Trophoblast cell (in vitro differentiated cells and primary cell): Measurements from ENCODE around the gene CENPF.

ENCODE experiments used
- DNase-seq, 2 donors: peaks; one replicate each; pipeline ENCODE4 v3.0.0-alpha.2; 2016
- H2AFZ ChIP-seq: 2 replicates; pipeline ENCODE4 v1.6.1; 2013; ENCODE audit warnings: low read length, moderate library complexity, mild to moderate bottlenecking; ENCODE audit not compliant: insufficient read depth, poor library complexity
- H2AK5ac ChIP-seq: 2 replicates; pipeline ENCODE4 v1.6.1; 2013; ENCODE audit warnings: mild to moderate bottlenecking, low read length
- H2BK120ac ChIP-seq: 2 replicates; pipeline ENCODE4 v1.6.1; 2013; ENCODE audit warnings: low read length, mild to moderate bottlenecking, moderate library complexity; ENCODE audit not compliant: insufficient read depth, poor library complexity
- H2BK12ac ChIP-seq: 2 replicates; pipeline ENCODE4 v1.6.1; 2013; ENCODE audit warnings: mild to moderate bottlenecking, low read length, moderate library complexity
- H2BK5ac ChIP-seq: 2 replicates; pipeline ENCODE4 v1.6.1; 2013; ENCODE audit warnings: low read length, low read depth, moderate library complexity, mild to moderate bottlenecking; ENCODE audit not compliant: poor library complexity
- H3K14ac ChIP-seq: 2 replicates; pipeline ENCODE4 v1.6.1; 2013; ENCODE audit warnings: mild to moderate bottlenecking, low read length
- H3K18ac ChIP-seq: 2 replicates; pipeline ENCODE4 v1.6.1; 2013; ENCODE audit warnings: mild to moderate bottlenecking, low read length
- H3K23ac ChIP-seq: 2 replicates; pipeline ENCODE4 v1.6.1; 2013; ENCODE audit warnings: low read length
- H3K27ac ChIP-seq: 2 replicates; pipeline ENCODE4 v1.5.1; 2013; ENCODE audit warnings: low read depth, mild to moderate bottlenecking, inconsistent platforms, low read length, moderate library complexity
- H3K27me3 ChIP-seq: 2 replicates; pipeline ENCODE4 v1.6.1; 2013; ENCODE audit warnings: inconsistent platforms, mild to moderate bottlenecking, low read length, moderate library complexity; ENCODE audit not compliant: insufficient read depth
- H3K36me3 ChIP-seq, 2 experiments: 1 replicate in 1 of 2; 2 replicates in 1 of 2; pipeline ENCODE4 v1.6.1; 2013; ENCODE audit warnings: low read length in 2 of 2, mild to moderate bottlenecking in 2 of 2, moderate library complexity in 1 of 2; ENCODE audit not compliant: insufficient read depth in 2 of 2, control insufficient read depth in 1 of 2
- H3K4ac ChIP-seq: 2 replicates; pipeline ENCODE4 v1.6.1; 2013; ENCODE audit warnings: low read depth, mild to moderate bottlenecking, low read length, moderate library complexity
- H3K4me1 ChIP-seq, 2 experiments: 1 replicate in 1 of 2; 2 replicates in 1 of 2; pipeline ENCODE4 v1.6.1; 2013; ENCODE audit warnings: low read length in 2 of 2, mild to moderate bottlenecking in 2 of 2, moderate library complexity in 1 of 2; ENCODE audit not compliant: insufficient read depth in 2 of 2, control insufficient read depth in 1 of 2
- H3K4me2 ChIP-seq: 2 replicates; pipeline ENCODE4 v1.6.1; 2013; ENCODE audit warnings: inconsistent platforms, mild to moderate bottlenecking, low read length, moderate library complexity
- H3K4me3 ChIP-seq: 2 replicates; pipeline ENCODE4 v1.5.1; 2013; ENCODE audit warnings: mild to moderate bottlenecking, low read depth, low read length, inconsistent platforms
- H3K79me1 ChIP-seq: one replicate; pipeline ENCODE4 v1.6.1; 2013; ENCODE audit warnings: low read length
- H3K79me2 ChIP-seq: 2 replicates; pipeline ENCODE4 v1.6.1; 2013; ENCODE audit warnings: low read length, mild to moderate bottlenecking; ENCODE audit not compliant: control insufficient read depth, insufficient read depth, poor library complexity
- H3K9ac ChIP-seq: 2 replicates; pipeline ENCODE4 v1.6.1; 2013; ENCODE audit warnings: mild to moderate bottlenecking, low read length
- H3K9me3 ChIP-seq: 2 replicates; pipeline ENCODE4 v1.6.1; 2013; ENCODE audit warnings: low read depth, mild to moderate bottlenecking, control low read depth, inconsistent platforms, low read length; ENCODE audit not compliant: insufficient read depth
- H4K12ac ChIP-seq: 2 replicates; pipeline ENCODE4 v1.6.1; 2013; ENCODE audit warnings: low read depth, mild to moderate bottlenecking, low read length, moderate library complexity
- H4K8ac ChIP-seq: 2 replicates; pipeline ENCODE4 v1.6.1; 2013; ENCODE audit warnings: low read depth, mild to moderate bottlenecking, low read length, moderate library complexity
- H4K91ac ChIP-seq: one replicate; pipeline ENCODE4 v1.6.1; 2013; ENCODE audit warnings: low read depth, mild to moderate bottlenecking, low read length, moderate library complexity
- WGBS: extraction: QIAGEN DNeasy Blood & Tissue Kit; methylation state at CpG from one replicate; pipeline ENCODE4 v1.1.7; 2013; ENCODE audit warnings: missing lambda C conversion rate; ENCODE audit not compliant: insufficient read length, insufficient coverage; ENCODE audit errors: extremely low coverage; 5-methylcytosine and 5-hydroxymethylcytosine counted together

CENPF gene

DNA sequence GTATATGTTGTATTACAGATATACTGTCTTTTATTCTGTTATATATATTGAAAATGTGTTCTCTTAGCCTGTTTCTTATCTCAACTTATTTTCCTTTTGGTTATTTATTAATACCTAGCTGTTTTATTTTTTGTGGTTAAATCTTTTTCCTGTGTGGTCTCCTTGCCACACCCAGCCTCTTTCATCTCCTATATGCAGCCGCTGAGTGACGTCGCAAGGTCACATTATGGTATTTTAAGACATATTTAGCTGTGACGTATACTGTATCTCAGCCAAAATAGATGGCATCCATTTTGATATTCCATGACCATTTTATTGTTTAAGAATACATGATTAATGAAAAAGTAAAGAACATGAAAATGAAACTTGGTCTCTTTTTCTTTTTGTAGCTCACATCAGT lies 29.1 kb downstream of the CENPF start:
- Histone ChIP-seq H3K14ac (no peak overlapping the region), H4K8ac (no peak overlapping the region), H2AFZ (no peak overlapping the region), H3K23ac (no peak overlapping the region), H3K4me1 (no peaks in the 10 kb centered on the region), H4K91ac (no peak overlapping the region), H2BK5ac (no peak overlapping the region), H3K4me3 (no peak overlapping the region), H3K27me3 (no peaks in the 10 kb centered on the region), H3K79me1 (no peaks in the 10 kb centered on the region), H3K9me3 (no peaks in the 10 kb centered on the region), H3K4ac (no peak overlapping the region), H4K12ac (no peak overlapping the region), H2AK5ac (no peak overlapping the region), H3K9ac (no peak overlapping the region), H3K4me2 (no peak overlapping the region), H3K18ac (no peak overlapping the region), H2BK12ac (no peak overlapping the region), H2BK120ac (no peak overlapping the region), H3K79me2 (no peaks in the 10 kb centered on the region), H3K27ac (no peak overlapping the region), H3K36me3 (peaks cover 13 to 32% of the 10 kb centered on the region in 2 experiments)
- no CpG with 5 or more reads among the region's 4 CpGs for WGBS
- DNase-seq = no peak

GRCh38 chr1:214633686-214634085 lies 30.7 kb downstream of the CENPF start:
- Histone ChIP-seq H3K79me1 (no peaks in the 10 kb centered on the region), H3K4ac (no peak overlapping the region), H4K8ac (no peak overlapping the region), H4K12ac (no peak overlapping the region), H3K4me3 (no peak overlapping the region), H3K79me2 (no peaks in the 10 kb centered on the region), H3K4me1 (no peaks in the 10 kb centered on the region), H3K27me3 (no peaks in the 10 kb centered on the region), H2BK5ac (no peak overlapping the region), H3K18ac (no peak overlapping the region), H2AFZ (no peak overlapping the region), H2AK5ac (no peak overlapping the region), H3K23ac (no peak overlapping the region), H3K9me3 (no peaks in the 10 kb centered on the region), H2BK120ac (no peak overlapping the region), H4K91ac (no peak overlapping the region), H3K9ac (no peak overlapping the region), H3K4me2 (no peak overlapping the region), H3K27ac (no peak overlapping the region), H2BK12ac (no peak overlapping the region), H3K36me3 (peaks cover 13 to 35% of the 10 kb centered on the region in 2 experiments), H3K14ac (no peak overlapping the region)
- no peak for DNase-seq
- WGBS = no CpG with 5 or more reads among the region's 5 CpGs

GRCh38 chr1:214634267-214634666 lies 31.3 kb downstream of the CENPF start:
- H3K27ac ChIP-seq = no peak overlapping the region
- no peak overlapping the region for H2AK5ac ChIP-seq
- H3K18ac ChIP-seq = no peak overlapping the region
- no peak overlapping the region for H2BK5ac ChIP-seq
- no peak overlapping the region for H3K9ac ChIP-seq
- H3K79me1 ChIP-seq = no peaks in the 10 kb centered on the region
- H3K79me2 ChIP-seq = no peaks in the 10 kb centered on the region
- H3K36me3 ChIP-seq = peaks cover 13 to 37% of the 10 kb centered on the region in 2 experiments
- DNase-seq = no peak
- no peak overlapping the region for H4K8ac ChIP-seq
- H3K23ac ChIP-seq = no peak overlapping the region
- H4K91ac ChIP-seq = no peak overlapping the region
- no peak overlapping the region for H3K4ac ChIP-seq
- no peak overlapping the region for H2AFZ ChIP-seq
- no peaks in the 10 kb centered on the region for H3K27me3 ChIP-seq
- H3K4me1 ChIP-seq = no peaks in the 10 kb centered on the region
- H2BK12ac ChIP-seq = no peak overlapping the region
- H3K9me3 ChIP-seq = no peaks in the 10 kb centered on the region
- no peak overlapping the region for H3K4me3 ChIP-seq
- H3K4me2 ChIP-seq = no peak overlapping the region
- no peak overlapping the region for H3K14ac ChIP-seq
- H4K12ac ChIP-seq = no peak overlapping the region
- H2BK120ac ChIP-seq = no peak overlapping the region

- no peaks in the 10 kb centered on the region for H3K79me2 ChIP-seq
- DNase-seq = no peak
- H2BK12ac ChIP-seq = no peak overlapping the region
- no peaks in the 10 kb centered on the region for H3K27me3 ChIP-seq
- H4K91ac ChIP-seq = no peak overlapping the region
- WGBS = no CpG with 5 or more reads among the region's 3 CpGs
- no peak overlapping the region for H3K23ac ChIP-seq
- no peak overlapping the region for H4K12ac ChIP-seq
- H3K4me2 ChIP-seq = no peak overlapping the region
- no peak overlapping the region for H2BK5ac ChIP-seq
- no peak overlapping the region for H2BK120ac ChIP-seq
- no peaks in the 10 kb centered on the region for H3K4me1 ChIP-seq
- H3K9me3 ChIP-seq = no peaks in the 10 kb centered on the region
- no peak overlapping the region for H3K4me3 ChIP-seq
- H3K79me1 ChIP-seq = no peaks in the 10 kb centered on the region
- no peak overlapping the region for H3K14ac ChIP-seq
- peaks cover 13 to 35% of the 10 kb centered on the region in 2 experiments for H3K36me3 ChIP-seq
- H3K18ac ChIP-seq = no peak overlapping the region
- no peak overlapping the region for H3K9ac ChIP-seq
- no peak overlapping the region for H3K4ac ChIP-seq
- H2AFZ ChIP-seq = no peak overlapping the region
- no peak overlapping the region for H4K8ac ChIP-seq
- H2AK5ac ChIP-seq = no peak overlapping the region
- no peak overlapping the region for H3K27ac ChIP-seq
These were observed 32.1 kb downstream of the CENPF start for GRCh38 chr1:214635086-214635485.
